HEK293 (cell line): ENCODE measurements around the gene TMEM72.

Experiments used
- CTCF ChIA-PET: fragments of 350-600 bp; formaldehyde crosslinking; extraction: SDS; loops from one replicate; lab custom pipeline; 2021; ENCODE audit warnings: antibody characterized with exemption; lab: Yijun Ruan, JAX
- POLR2A ChIA-PET: fragments of 300-600 bp; formaldehyde crosslinking; extraction: SDS; loops from one replicate; lab custom pipeline; 2020; ENCODE audit warnings: antibody characterized with exemption, inconsistent platforms; lab: Yijun Ruan, JAX
- H3K27ac ChIP-seq: fragments of 200-500 bp; sonication (Bioruptor generic); 2 replicates; pipeline ENCODE4 v1.5.1; 2014; ENCODE audit warnings: low read depth, low read length, control low read depth, inconsistent platforms; ENCODE audit errors: extremely low read depth
- H3K36me3 ChIP-seq, 2 experiments: fragments of 200-500 bp in 1 of 2; sonication (Bioruptor generic) in 1 of 2; 1 replicate in 1 of 2; 2 replicates in 1 of 2; pipeline ENCODE4 v1.5.1; 2014 to 2017; ENCODE audit warnings: inconsistent platforms in 2 of 2, low read length in 2 of 2; ENCODE audit not compliant: control insufficient read depth in 2 of 2, insufficient read depth in 1 of 2
- H3K4me1 ChIP-seq: fragments of 200-500 bp; sonication (Bioruptor generic); 2 replicates; pipeline ENCODE4 v1.5.1; 2014; ENCODE audit warnings: mild to moderate bottlenecking, low read length, inconsistent platforms; ENCODE audit not compliant: control insufficient read depth, insufficient read depth
- H3K4me3 ChIP-seq: 2 replicates; pipeline ENCODE4 v1.5.1; 2011; ENCODE audit warnings: low read depth, mild to moderate bottlenecking, control low read depth, low read length, moderate library complexity
- H3K9me3 ChIP-seq: fragments of 200-500 bp; sonication (Bioruptor generic); 2 replicates; pipeline ENCODE4 v1.5.1; 2014; ENCODE audit warnings: low read depth, low read length, inconsistent platforms; ENCODE audit not compliant: control insufficient read depth, insufficient read depth
- BCL11B ChIP-seq: fragments of 450-650 bp; formaldehyde crosslinking; IDR thresholded peaks from 2 replicates; pipeline ENCODE4 v1.5.1; 2016; ENCODE audit warnings: low read depth, missing biosample characterization, missing genetic modification characterization
- GLI2 ChIP-seq: fragments of 450-650 bp; formaldehyde crosslinking; IDR thresholded peaks from 2 replicates; pipeline ENCODE4; 2017; ENCODE audit warnings: missing biosample characterization, missing genetic modification characterization, low read depth, borderline replicate concordance
- GLIS1 ChIP-seq: fragments of 450-650 bp; formaldehyde crosslinking; IDR thresholded peaks from 2 replicates; pipeline ENCODE4 v1.5.1; 2016; ENCODE audit warnings: missing biosample characterization, missing genetic modification characterization
- HOXD13 ChIP-seq: sonication (generic); formaldehyde crosslinking; IDR thresholded peaks from 2 replicates; pipeline ENCODE4 v1.8.0; 2022; ENCODE audit warnings: missing genetic modification reagents, borderline replicate concordance
- MZF1 ChIP-seq: fragments of 450-650 bp; formaldehyde crosslinking; IDR thresholded peaks from 2 replicates; pipeline ENCODE4 v1.5.1; 2017; ENCODE audit warnings: missing biosample characterization, missing genetic modification characterization, borderline replicate concordance
- SALL2 ChIP-seq: fragments of 450-650 bp; formaldehyde crosslinking; IDR thresholded peaks from 2 replicates; pipeline ENCODE4 v1.5.0; 2017; ENCODE audit warnings: missing biosample characterization, mild to moderate bottlenecking, missing genetic modification characterization, borderline replicate concordance
- SCRT1 ChIP-seq: fragments of 450-650 bp; formaldehyde crosslinking; IDR thresholded peaks from 2 replicates; pipeline ENCODE4 v1.5.1; 2016; ENCODE audit warnings: missing biosample characterization, missing genetic modification characterization, borderline replicate concordance
- SP7 ChIP-seq: fragments of 450-650 bp; formaldehyde crosslinking; IDR thresholded peaks from 2 replicates; pipeline ENCODE4 v1.5.1; 2016; ENCODE audit warnings: missing biosample characterization, missing genetic modification characterization
- ZBTB17 ChIP-seq: fragments of 450-650 bp; formaldehyde crosslinking; IDR thresholded peaks from 2 replicates; pipeline ENCODE4 v1.5.1; 2016; ENCODE audit warnings: missing biosample characterization, missing genetic modification characterization
- ZNF112 ChIP-seq: fragments of 450-650 bp; formaldehyde crosslinking; IDR thresholded peaks from 2 replicates; pipeline ENCODE4 v1.5.0; 2017; ENCODE audit warnings: missing biosample characterization, missing genetic modification characterization
- ZNF214 ChIP-seq: fragments of 450-650 bp; formaldehyde crosslinking; IDR thresholded peaks from 2 replicates; pipeline ENCODE4 v1.5.1; 2017; ENCODE audit warnings: missing biosample characterization, mild to moderate bottlenecking, missing genetic modification characterization, borderline replicate concordance
- ZNF23 ChIP-seq: fragments of 450-650 bp; formaldehyde crosslinking; IDR thresholded peaks from 2 replicates; pipeline ENCODE4 v1.5.1; 2016; ENCODE audit warnings: missing biosample characterization, missing genetic modification characterization, borderline replicate concordance
- ZNF544 ChIP-seq: fragments of 450-650 bp; formaldehyde crosslinking; IDR thresholded peaks from 2 replicates; pipeline ENCODE4 v1.5.0; 2017; ENCODE audit warnings: missing biosample characterization, missing genetic modification characterization
- ZNF600 ChIP-seq: fragments of 450-650 bp; formaldehyde crosslinking; IDR thresholded peaks from 2 replicates; pipeline ENCODE4 v1.5.1; 2016; ENCODE audit warnings: missing biosample characterization, missing genetic modification characterization
- ZNF629 ChIP-seq: fragments of 450-650 bp; formaldehyde crosslinking; IDR thresholded peaks from 2 replicates; pipeline ENCODE4 v1.5.1; 2017; ENCODE audit warnings: missing biosample characterization, missing genetic modification characterization
- ZNF654 ChIP-seq: fragments of 450-650 bp; formaldehyde crosslinking; IDR thresholded peaks from 2 replicates; pipeline ENCODE4 v1.5.1; 2016; ENCODE audit warnings: low read depth, missing biosample characterization, missing genetic modification characterization
- ZSCAN23 ChIP-seq: fragments of 450-650 bp; formaldehyde crosslinking; IDR thresholded peaks from 2 replicates; pipeline ENCODE4 v1.5.1; 2016; ENCODE audit warnings: missing biosample characterization, missing genetic modification characterization
- TF ChIP-seq, protein P1 (sequence below): fragments of 450-650 bp; formaldehyde crosslinking; IDR thresholded peaks from 2 replicates; pipeline ENCODE4 v1.5.1; 2016; ENCODE audit warnings: missing biosample characterization, missing genetic modification characterization
- TF ChIP-seq, protein P2 (sequence below): fragments of 450-650 bp; formaldehyde crosslinking; IDR thresholded peaks from 2 replicates; pipeline ENCODE4 v1.5.1; 2017; ENCODE audit warnings: missing biosample characterization, missing genetic modification characterization
- TF ChIP-seq, protein P3 (sequence below): fragments of 450-650 bp; formaldehyde crosslinking; IDR thresholded peaks from 2 replicates; pipeline ENCODE4 v1.5.1; 2016; ENCODE audit warnings: missing biosample characterization, missing genetic modification characterization

The TMEM72 gene

DNA sequence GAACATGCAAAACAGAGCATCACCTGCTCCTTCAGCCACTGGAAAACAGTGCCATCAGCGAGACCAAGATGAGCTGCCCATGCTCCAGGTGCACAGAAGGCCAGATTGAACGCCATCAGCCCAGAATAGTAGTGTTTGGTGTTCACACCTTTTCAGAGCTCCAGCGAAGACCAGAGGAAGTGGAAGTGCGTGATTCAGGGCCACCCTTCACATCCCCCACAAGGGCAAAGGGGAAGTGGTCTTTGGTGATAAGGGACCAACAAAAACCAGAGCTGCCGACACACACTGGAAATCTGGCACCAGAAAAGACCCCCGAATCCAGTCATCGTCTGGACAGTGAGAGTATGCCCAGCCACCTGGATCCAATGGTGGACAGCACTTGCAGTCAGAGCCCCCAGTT, 29.5 kb upstream of the TMEM72 start:
- H3K36me3 ChIP-seq: no peaks in the 10 kb centered on the region
- no peaks in the 10 kb centered on the region for H3K9me3 ChIP-seq
- no peak overlapping the region for H3K4me3 ChIP-seq
- CTCF ChIA-PET: interaction anchor here (0.6 to 1.2 kb wide), 3 partner anchors 12 to 133 kb away, joined by 3 read pairs; no protein-coding TSS in a partner anchor
- POLR2A ChIA-PET: no interaction called here
- H3K4me1 ChIP-seq: no peaks in the 10 kb centered on the region
- TF ChIP-seq GLIS1: no peak
- TF ChIP-seq ZNF214 (tag by site-specific recombination): no peak
- H3K27ac ChIP-seq: no peak overlapping the region

DNA sequence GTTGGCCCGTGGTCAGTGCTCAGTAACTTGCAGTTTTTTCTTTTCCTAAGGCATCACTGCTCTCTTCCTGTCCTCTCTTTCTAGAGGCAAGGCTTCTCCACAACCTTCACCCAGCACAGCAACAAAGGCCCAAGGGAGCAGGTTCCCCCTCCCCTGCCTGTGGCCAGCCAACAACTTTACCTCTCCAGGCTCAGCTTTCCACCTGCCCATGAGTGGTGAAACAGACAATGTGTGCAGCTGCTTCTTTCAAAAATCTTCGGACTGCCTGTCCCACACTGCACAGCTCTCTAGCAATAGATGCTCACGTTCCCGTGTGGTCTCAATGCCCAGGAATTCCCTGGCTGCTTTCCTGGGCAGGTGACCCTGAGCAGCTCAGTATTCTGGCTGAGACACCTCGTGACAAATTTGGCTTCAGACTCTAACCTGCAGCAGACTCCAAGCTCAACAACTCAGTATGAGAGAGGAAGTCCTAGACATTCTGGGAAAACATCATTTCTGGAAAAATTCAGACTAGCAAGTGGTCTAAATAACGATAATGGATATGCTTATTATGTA, 28.9 kb upstream of the TMEM72 start:
- ChIA-PET CTCF (interaction anchor here (0.6 kb wide), 1 partner anchor 134 kb away, joined by 3 read pairs; no protein-coding TSS in a partner anchor), POLR2A (no interaction called here)
- Histone ChIP-seq H3K9me3 (no peaks in the 10 kb centered on the region), H3K4me3 (no peak overlapping the region), H3K36me3 (no peaks in the 10 kb centered on the region), H3K4me1 (no peaks in the 10 kb centered on the region), H3K27ac (no peak overlapping the region)
- TF ChIP-seq BCL11B (tag by site-specific recombination) (no peak), ZNF629 (tag by site-specific recombination) (no peak), ZNF112 (tag by site-specific recombination) (no peak), ZNF544 (tag by site-specific recombination) (no peak), SCRT1 (tag by site-specific recombination) (no peak), MZF1 (tag by site-specific recombination) (no peak), ZNF654 (tag by site-specific recombination) (no peak), ZNF600 (tag by site-specific recombination) (no peak), ZNF23 (tag by site-specific recombination) (no peak), ZBTB17 (tag by site-specific recombination) (no peak)
- TF ChIP-seq, protein P1, sequence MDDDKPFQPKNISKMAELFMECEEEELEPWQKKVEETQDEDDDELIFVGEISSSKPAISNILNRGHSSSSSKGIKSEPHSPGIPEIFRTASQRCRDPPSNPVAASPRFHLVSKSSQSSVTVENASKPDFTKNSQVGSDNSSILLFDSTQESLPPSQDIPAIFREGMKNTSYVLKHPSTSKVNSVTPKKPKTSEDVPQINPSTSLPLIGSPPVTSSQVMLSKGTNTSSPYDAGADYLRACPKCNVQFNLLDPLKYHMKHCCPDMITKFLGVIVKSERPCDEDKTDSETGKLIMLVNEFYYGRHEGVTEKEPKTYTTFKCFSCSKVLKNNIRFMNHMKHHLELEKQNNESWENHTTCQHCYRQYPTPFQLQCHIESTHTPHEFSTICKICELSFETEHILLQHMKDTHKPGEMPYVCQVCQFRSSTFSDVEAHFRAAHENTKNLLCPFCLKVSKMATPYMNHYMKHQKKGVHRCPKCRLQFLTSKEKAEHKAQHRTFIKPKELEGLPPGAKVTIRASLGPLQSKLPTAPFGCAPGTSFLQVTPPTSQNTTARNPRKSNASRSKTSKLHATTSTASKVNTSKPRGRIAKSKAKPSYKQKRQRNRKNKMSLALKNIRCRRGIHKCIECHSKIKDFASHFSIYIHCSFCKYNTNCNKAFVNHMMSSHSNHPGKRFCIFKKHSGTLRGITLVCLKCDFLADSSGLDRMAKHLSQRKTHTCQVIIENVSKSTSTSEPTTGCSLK: no peak
- TF ChIP-seq, protein P2, sequence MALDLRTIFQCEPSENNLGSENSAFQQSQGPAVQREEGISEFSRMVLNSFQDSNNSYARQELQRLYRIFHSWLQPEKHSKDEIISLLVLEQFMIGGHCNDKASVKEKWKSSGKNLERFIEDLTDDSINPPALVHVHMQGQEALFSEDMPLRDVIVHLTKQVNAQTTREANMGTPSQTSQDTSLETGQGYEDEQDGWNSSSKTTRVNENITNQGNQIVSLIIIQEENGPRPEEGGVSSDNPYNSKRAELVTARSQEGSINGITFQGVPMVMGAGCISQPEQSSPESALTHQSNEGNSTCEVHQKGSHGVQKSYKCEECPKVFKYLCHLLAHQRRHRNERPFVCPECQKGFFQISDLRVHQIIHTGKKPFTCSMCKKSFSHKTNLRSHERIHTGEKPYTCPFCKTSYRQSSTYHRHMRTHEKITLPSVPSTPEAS (tag by site-specific recombination): no peak
- TF ChIP-seq, protein P3, sequence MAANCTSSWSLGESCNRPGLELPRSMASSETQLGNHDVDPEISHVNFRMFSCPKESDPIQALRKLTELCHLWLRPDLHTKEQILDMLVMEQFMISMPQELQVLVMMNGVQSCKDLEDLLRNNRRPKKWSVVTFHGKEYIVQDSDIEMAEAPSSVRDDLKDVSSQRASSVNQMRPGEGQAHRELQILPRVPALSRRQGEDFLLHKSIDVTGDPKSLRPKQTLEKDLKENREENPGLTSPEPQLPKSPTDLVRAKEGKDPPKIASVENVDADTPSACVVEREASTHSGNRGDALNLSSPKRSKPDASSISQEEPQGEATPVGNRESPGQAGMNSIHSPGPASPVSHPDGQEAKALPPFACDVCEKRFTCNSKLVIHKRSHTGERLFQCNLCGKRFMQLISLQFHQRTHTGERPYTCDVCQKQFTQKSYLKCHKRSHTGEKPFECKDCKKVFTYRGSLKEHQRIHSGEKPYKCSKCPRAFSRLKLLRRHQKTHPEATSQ (tag by site-specific recombination): no peak

GRCh38 chr10:44883593-44884331, 27.4 kb upstream of the TMEM72 start:
- no peaks in the 10 kb centered on the region for H3K9me3 ChIP-seq
- no peaks in the 10 kb centered on the region for H3K36me3 ChIP-seq
- no peak overlapping the region for H3K4me3 ChIP-seq
- CTCF ChIA-PET: interaction anchor here (0.6 to 0.8 kb wide), 2 partner anchors 49 to 550 kb away, joined by 3 read pairs; no protein-coding TSS in a partner anchor
- no peak overlapping the region for H3K27ac ChIP-seq
- TF ChIP-seq SALL2 (tag by site-specific recombination) (no peak), GLI2 (tag by site-specific recombination) (no peak), ZSCAN23 (tag by site-specific recombination) (no peak), HOXD13 (CRISPR knock-in tag) (no peak), SP7 (tag by site-specific recombination) (no peak), ZNF23 (tag by site-specific recombination) (no peak)
- POLR2A ChIA-PET: no interaction called here
- no peaks in the 10 kb centered on the region for H3K4me1 ChIP-seq
